HG03108 (cell line): ENCODE data around the gene PSMB3.
"Not testable (repeated sequence)": the region's sequence is repeated elsewhere in the genome, so short reads cannot be mapped to it uniquely, and the experiment has no call there.

Experiments
- ATAC-seq: cut with Tn5 transposase; IDR thresholded peaks from one replicate; pipeline ENCODE4 v1.9.1; 2021; ENCODE audit warnings: moderate library complexity; ENCODE audit not compliant: unreplicated experiment

The PSMB3 gene

DNA sequence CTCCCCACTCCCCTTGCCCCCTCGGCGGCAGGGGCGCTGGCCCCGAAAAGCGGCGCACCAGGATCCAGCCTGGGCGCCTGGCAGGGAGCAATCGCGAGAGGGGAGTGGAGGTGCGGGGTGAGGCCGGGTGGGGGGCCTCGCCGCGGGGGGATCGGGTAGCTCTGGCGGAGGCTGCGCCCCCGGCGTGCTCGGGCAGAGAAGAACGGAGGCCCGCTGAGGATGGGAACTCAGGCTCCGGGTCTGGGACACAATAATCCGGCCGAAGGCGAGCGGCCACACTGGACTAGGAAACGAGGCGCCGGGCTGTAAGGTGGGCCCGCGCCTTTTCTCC lies 3.7 kb upstream of the PSMB3 start:
- no peak for ATAC-seq

GRCh38 chr17:38749223-38750043 lies 3.1 kb upstream of the PSMB3 start:
- no peak for ATAC-seq

DNA sequence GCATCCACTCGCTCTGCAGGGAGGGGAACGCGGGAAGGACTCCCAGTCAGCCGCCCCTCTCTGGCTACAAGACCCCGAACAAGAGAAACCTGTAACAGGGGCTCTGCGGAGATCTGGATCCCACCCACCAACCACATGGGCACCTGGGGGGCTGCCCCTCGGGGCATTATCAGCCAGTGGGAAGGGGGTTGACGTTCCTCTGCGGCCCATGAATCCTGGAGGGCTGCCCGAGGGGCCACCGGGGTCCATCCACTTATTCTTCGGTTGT lies 2.6 kb upstream of the PSMB3 start:
- no peak for ATAC-seq

- ATAC-seq: no peak
Measured at GRCh38 chr17:38750312-38751121, 2.0 kb upstream of the PSMB3 start.

GRCh38 chr17:38751144-38751807 lies 1.3 kb upstream of the PSMB3 start:
- no peak for ATAC-seq

DNA sequence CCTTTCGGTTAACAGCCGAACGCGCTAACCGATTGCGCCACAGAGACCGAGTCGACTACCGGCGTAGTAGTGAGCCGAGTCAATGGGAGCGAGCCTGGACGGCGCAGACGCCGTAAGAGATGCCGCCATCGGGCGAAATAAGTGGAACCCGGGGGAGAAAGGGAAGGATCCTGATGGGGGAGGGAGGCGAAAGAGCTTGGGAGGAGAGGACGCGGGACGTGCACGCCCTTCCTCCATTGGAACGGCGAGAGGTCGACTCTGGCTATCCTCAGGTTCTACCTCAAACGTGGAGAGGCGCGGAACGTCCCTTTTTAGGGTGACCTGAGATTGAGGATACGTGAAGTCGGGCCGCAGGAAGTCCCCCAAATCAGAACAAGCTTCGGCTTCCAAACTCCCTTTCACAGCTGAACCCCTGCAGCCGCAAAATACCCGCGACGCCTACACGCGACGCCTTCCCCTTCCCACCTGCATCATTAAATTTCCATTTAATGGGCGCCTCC lies 683 bp upstream of the PSMB3 start:
- ATAC-seq: peak; percentile 17

GRCh38 chr17:38753071-38753506 lies 548 bp downstream of the PSMB3 start:
- no peak for ATAC-seq

DNA sequence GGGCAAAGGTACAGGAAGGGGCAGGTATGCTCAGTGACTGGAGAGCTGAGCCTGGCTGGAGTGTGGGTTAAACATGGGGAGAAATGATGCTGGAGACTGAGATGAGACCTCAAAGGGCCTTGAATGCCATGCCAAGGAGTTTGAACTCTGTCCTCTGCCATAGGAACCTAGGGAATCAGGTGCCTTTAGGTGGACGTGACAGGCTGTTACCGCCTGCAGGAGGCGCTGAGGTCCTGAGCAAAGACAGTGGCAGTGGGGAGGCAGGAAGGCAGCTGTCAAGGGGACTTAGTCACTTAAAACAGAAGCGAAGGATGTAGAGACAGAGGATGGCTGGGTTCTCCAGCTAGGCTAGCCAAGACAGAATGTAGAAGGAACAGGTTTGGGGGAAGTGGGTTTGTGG lies 9.1 kb downstream of the PSMB3 start:
- no peak for ATAC-seq

- ATAC-seq: no peak
Measured at GRCh38 chr17:38762231-38762630, 9.7 kb downstream of the PSMB3 start.

DNA sequence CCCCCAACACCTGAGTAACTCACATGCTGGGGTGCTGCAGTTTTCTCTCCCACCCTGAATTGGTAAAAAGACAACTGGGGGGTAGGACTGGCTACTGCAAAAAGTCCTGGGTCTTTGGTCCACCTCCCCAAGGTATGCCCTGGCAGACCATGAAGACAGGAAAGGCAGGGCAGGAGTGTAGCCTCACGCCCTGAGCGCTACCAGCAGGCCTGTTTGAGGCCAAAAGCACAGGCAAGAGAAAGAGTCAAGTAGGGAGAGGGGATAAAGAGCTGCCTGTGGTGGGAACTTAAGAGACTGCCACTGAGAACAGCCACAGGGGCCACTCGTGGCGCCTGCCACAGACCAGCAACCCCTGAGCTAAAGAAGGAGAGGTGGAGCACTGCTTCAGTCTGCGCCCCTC lies 13.8 kb downstream of the PSMB3 start:
- ATAC-seq: no peak

DNA sequence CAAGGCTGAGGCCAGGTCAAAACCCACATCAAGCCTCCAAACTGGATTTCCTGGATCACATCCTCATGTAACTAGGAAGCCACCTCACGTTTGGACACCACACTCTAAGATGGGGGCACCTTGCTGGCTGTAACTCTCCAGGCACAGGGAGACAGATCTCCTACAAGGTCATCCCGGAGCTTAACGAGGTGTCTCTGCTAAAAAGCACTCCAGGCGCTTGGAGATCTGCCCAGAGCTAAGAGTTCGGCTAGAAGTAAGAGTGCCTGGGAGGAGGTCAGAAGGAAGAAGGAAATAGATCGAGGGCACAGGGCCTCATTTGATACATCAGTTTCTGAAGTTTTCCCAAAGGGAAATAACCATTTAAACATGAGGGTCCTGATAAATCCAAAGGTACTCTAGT lies 15.9 kb downstream of the PSMB3 start:
- ATAC-seq: no peak

DNA sequence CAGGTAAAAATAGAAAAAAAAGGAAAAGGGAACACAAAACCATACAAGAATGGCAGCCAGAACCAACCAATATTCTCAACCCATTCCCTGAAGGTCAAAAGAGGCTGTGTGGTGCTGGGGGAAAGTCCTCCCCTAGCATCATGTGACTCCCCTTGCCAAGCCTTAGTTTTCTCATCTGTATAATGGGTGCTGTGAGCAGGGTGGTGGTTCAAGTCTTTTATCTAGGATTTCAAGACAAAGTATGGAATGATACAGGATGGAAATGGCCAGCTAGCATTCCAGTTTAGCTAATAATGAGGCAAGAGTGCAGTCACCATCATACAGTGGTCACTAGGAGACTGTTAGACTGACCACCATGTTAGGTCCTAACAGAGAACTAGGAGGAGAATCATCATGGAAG lies 20.7 kb downstream of the PSMB3 start:
- no peak for ATAC-seq

DNA sequence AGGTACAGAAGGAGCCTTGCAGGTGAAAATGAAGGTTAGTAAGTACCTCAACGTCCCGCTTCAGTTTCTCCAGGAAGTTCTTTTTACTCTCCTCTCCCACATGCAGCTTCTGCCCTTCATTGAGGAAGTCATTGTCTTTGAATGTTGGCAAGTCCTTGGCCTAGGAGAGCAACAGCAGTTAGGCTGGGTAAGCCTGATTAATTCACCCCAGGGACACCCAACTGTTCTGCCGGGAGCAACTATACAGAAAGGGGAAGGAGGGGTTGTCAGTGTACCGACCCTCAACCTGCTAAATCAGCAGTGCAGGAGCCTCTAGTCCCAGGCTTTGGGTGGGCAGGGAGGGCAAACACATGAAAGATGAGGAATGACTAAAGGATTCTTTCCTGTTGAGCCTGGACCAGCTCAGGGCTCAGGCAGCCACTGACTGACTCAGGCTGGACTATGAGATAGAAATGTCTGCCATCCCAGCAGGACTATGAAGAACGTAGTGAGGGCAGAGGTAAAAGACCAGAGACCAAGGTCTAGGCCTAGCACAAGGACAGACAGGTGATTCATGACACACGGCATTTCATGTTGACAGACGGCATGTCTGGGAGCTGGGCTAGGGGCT lies 25.2 kb downstream of the PSMB3 start:
- ATAC-seq: no peak

DNA sequence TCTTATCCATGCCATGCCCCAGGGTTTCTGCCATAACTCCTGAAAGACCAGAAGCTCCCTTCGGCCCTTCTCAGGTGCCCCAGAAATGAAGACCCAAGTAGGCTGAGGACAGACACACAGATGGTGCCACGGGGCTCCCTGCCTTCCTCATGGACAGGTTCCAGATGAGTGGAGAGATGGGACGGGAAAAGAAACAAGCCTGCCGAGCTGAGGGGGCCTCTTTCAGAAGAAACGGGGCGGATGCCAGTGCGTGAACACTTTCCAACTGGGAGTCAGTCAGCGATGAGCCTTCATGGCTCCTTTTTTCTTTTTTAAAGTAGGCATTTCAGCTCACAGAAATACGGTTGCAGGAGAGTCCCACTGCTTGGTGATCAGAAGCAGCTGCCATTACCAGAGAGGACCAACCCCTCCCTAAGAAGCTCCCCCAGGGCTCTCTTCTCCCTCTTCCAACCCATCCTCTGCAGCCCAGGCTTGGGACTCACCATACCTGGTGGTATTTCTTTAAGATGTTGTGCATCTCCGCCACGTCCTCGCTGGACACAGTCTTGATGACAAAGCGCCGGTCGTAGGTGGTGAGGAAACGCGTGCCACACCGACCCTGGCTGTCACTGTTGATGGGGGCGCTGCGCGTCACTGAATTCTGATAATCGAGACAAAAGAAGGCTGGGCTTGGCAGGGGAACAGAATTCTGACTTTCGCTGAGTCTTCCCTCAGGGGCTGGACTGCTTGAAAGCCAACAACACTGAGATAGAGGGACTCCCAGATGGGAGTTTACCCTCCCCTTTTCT lies 27.6 kb downstream of the PSMB3 start:
- ATAC-seq: no peak

- no peak for ATAC-seq
Measured at GRCh38 chr17:38783227-38783626, 30.7 kb downstream of the PSMB3 start.

GRCh38 chr17:38786372-38786771 lies 33.8 kb downstream of the PSMB3 start:
- ATAC-seq: no peak

DNA sequence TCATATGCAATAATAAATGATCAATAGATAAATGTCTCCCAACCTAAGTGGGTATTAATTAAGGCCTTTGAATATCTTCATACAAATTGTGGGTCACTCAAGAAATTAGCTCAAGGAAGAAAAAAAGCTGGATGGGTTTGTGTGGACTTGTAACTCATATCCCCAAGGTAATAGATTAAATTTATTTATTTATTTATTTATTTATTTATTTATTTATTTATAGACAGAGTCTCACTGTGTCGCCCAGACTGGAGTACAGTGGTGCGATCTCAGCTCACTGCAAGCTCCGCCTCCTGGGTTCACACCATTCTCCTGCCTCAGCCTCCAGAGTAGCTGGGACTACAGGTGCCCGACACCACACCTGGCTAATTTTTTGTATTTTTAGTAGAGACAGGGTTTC lies 35.5 kb downstream of the PSMB3 start:
- not testable (repeated sequence) for ATAC-seq

GRCh38 chr17:38789185-38789584 lies 36.6 kb downstream of the PSMB3 start:
- ATAC-seq: no peak

DNA sequence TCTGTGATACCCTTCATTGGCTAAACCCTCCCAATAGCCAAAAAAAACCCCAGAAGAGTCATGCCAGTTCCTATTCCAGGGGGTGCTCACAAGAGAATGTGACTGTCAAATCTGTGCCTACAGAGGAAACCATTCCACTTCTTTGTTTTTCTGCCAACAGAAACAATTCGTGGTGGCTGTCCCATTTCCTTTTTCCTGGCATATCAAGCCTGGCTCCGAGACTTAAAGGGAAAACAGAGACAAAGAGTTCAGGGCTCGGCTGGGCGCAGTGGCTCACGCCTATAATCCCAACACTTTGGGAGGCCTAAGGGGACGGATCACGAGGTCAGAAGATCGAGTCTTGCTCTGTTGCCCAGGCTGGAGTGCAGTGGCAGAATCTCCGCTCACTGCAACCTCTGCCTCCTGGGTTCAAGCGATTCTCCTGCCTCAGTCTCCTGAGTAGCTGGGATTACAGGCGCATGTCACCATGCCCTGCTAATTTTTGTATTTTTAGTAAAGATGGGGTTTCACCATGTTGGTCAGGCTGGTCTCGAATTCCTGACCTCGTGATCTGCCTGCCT lies 37.7 kb downstream of the PSMB3 start:
- ATAC-seq: not testable (repeated sequence)

DNA sequence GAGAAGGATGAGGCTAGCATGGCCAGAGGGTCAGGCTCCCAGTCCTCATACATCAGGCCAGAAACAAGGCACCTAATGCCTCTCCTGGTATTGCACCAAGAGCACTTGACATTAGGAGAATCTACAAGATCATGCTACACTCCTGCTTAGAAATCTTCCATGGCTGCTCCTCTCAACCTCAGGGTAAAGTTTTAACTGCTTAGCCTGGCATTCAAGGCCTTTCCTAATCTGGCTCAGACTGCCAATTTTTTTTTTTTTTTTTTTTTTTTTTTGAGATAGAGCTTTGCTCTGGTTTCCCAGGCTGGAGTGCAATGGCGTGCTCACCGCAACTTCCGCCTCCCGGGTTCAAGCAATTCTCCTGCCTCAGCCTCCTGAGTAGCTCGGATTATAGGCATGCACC lies 38.6 kb downstream of the PSMB3 start:
- no peak for ATAC-seq
